Measurements from ENCODE around the gene EXOC4.
A peak's percentile ranks its signal among the peaks of the same experiment; 100 is the strongest.

Gene EXOC4

DNA sequence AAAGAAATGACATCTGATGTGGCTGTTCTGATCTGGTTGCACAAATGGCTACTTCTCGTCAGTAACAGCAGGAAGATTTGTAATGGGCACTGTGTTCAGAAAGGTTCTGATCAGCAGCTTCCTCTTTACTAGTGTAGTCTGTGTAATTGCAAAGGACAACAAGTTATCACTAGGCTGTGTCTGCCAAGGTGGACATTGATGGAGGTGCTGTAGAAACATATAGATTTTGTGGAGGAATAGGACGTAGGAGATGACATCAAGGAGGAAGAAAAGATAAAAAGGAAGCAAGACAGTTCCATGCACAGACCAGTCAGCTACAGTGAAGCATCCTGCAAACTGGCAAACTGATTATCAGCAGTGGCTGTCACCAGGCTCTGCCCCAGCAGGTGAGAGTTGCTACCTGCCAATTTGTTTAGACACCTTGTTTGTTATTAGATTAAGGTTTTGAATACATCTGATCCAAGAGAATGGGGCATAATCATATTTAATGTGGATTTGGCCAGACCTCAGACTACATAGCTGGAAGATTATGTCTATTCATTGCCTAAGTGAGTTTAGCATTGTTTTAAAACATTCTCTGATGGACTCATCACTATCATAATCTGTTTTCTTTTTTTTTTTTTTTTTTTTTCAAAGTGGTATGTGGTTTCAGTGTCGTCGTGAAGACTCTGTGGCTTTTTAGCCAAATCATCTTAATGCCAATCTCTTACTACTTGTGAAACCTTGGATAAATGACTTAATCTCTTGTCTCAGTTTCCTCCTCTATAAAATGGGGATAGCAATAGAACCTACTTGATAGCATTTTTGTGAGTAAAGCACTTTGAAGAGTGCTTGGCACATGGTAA is 456.4 kb downstream of the EXOC4 start:
- peak; percentile 10 for DNase-seq (ENCODE audit: low read depth)

DNA sequence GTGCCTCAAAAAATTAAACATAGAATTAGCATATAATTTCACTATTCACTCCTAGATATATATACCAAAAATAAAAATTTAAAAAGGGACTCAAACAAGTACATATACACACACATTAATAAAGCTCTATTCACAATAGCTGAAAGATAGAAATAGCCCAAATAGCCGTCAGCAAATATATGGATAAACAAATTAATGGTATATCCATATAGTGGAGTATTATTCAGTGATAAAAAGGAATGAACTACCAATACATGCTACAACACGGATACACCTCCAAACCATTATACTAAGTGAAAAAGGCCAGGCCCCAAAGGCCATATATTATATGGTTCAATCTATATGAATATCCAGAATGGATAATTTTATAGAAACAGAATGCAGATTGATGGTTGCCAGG is 459.7 kb downstream of the EXOC4 start:
- no peak for DNase-seq (ENCODE audit: low read depth)

DNA sequence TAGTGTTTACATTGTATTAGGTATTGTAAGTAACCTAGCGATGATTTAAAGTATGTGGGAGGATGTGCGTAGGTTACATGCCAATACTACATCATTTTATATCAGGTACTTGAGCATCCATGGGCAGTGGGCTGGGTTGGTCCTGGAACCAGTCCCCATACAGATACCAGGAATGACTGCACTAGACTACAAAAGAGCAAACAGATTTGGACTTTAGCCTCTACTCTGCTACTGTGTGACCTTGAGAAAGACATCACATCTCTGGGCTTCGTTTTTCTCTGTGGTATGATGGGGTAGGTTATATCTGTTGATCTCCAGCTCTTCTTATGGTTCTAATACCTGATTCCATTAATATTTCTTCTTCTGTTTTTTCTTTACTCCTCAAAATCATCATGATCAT is 461.8 kb downstream of the EXOC4 start:
- DNase-seq (ENCODE audit: low read depth) = no peak

DNA sequence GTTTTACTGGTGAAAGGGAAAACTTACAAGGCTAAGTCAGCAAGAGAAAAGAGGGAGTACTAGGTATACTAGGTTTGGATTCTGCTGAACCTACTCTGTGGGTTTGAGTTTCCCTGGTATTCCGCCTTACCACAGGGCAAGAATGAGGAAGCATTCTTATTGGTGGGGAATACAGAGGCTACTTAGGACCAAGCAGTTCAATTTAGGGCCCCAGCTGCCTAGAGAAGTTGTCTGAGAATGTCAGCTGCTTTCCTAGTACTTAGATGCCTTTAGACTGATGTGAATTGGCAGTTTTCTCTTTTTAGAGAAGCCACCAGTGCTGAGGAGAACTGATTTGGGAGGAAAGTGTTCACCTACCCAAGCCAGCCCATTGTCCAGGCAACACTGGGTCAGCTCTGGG is 465.3 kb downstream of the EXOC4 start:
- no peak for DNase-seq (ENCODE audit: low read depth)

DNA sequence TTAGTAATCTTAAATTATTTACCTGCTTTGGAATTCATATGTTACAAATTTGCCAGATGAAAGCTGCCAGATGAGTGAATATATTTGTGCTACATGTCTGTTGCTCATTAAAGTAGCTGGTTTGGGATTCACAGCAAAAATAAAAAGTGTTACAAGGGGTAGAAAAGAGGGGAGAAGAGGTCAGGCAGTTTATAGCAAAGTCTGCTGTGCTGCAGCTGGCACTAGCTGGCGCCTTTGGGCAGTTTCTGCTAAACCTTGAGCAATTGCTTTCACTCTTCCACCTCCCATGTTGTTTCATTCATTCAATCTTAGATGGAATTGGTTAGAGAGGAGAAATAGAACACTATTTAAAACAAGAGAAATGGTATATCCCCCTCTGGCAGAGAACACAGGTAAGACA is 470.2 kb downstream of the EXOC4 start:
- DNase-seq (ENCODE audit: low read depth) = no peak

DNA sequence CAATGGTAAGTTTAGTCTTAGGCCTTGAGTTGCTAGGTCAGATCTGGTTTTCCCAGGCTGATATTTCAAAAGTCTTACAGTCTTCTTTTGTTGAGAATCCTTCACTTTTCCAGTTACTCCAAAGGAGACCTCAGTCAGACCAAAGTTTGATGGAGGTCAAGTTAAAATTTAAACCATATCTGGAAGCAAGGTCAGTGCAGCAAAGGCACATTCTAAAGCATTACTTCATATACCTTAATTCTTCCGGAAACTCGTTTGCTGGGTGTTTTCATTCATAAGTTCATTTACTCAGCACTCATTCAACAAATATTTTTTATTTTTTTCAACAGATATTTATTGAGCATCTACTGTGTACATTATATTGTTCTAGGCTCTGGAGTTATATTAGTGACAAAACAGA is 471.3 kb downstream of the EXOC4 start:
- DNase-seq (ENCODE audit: low read depth) = no peak

DNA sequence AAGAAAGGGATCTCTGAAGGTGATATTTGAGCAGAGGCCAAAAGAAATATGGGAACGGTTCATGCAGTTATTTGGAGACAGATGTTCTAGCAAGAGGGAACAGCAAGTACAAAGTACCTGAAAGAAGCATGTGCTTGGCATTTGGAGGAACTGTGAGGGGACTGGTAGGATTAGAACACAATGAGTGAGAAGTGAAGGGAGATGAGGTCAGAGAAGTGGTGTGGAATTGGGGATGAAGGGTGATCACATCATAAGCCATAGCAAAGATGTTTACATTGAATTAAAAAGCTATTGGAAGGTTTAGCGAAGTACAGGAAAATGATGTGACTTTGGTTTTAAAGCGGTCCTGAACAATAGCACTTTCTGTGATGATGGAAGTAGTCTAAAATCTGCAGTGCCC is 471.8 kb downstream of the EXOC4 start:
- DNase-seq (ENCODE audit: low read depth) = no peak

DNA sequence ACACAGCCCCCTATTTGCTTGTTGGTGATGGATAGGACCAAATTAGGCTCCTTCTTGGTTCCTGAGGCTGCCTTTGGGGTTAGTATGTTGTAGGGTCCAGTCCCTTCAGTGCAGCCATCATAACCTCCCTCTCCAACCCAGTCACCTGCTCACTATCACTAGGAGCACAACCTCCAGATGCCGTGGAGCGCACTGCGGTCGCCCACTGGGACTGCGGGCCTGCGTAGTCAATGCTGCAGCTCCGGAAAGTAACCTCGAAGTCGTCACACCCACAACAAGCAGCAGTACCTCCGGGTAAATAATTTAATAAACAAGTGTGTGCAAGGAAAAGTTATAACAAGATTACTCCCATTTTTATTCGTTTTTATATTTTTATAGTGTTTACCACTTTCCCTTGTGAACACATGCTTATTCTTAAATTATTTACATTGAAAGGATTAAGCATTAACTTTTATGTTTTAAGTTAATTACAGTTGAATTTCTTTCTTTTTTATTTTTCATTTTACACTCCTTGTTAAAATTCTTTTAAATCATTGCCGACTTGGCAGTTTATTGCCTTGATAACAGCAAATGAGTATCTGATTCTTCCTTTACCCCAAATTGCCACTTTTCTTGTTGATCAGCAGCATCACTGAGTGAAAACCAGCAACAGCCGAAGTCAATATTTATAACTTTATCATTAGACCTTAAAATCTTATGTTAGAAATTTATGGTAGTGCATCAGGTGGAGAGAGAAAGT is 474.8 kb downstream of the EXOC4 start:
- no peak for DNase-seq (ENCODE audit: low read depth)

DNA sequence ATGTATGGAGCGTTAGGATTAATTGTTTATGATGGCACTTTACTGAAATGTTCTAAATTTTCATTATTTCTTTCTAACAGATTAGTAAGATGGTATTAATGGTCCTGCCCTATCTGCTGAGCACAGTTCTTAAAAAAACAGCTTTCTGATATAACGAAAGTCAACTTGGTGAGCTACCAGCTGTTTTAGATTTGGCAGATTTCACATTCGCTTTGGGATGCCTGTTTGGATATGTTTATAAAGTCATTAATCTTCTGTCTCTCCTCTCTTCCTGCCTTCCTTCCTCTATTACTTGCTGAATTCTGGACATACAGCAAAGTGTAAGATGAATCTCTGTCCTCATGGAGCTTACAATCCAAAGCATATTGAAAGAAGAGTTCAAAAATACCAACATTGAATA is 477.5 kb downstream of the EXOC4 start:
- DNase-seq (ENCODE audit: low read depth) = peak; percentile 10

DNA sequence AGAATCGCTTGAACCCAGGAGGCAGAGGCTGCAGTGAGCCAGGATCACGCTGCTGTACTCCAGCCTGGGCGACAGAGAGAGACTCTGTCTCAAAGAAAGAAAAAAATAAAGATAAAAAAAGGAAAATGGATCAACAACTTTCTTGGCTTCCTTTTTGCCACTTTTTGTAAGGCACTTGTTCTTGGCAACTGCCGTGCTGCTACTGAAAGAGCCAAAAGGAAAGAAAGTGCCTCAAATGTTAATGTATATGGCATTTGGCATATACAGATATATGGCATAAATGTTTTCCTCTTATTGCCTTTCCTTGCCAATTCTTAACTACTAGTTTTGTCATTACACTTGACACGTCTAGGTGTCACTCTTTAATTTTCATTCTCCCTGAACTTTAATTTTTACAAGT is 480.5 kb downstream of the EXOC4 start:
- DNase-seq (ENCODE audit: low read depth) = no peak

DNA sequence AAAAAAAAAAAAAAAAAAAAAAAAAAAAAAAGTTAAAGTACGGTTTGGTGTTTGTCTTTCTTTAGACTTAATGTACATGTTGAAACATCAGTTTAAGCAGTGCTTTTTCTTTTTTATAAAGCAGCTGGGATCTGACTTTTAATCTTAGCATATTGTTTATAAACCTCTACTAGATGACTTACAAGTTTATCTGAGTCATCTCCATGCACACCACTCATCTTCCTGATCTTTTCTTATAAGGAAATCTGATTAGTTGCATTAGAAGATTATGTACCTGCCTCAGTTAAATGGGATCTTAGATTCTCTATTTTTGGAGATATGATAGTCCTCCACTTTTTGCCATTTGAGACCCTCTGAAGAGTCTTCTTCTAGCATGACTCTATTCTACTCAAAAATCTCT is 482.3 kb downstream of the EXOC4 start:
- DNase-seq (ENCODE audit: low read depth) = no peak

DNA sequence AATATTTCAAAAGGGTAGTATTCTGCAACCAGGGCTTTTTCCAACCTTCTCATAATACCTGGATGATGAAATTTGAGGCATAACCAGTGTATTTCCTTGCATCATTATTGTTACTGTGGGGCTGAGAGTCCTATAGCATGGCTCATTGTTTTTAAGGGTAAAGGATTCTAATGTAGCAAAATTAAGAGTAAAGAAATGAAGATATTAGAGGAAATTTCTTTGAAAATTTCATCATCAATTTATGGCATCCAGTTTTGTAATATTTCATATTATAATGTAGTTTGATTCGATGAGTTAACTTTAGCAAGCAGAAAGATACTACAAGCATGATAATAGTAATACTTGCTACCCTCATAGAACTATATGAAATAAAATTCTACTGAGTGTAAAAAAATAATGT is 486.9 kb downstream of the EXOC4 start:
- DNase-seq (ENCODE audit: low read depth) = no peak

DNA sequence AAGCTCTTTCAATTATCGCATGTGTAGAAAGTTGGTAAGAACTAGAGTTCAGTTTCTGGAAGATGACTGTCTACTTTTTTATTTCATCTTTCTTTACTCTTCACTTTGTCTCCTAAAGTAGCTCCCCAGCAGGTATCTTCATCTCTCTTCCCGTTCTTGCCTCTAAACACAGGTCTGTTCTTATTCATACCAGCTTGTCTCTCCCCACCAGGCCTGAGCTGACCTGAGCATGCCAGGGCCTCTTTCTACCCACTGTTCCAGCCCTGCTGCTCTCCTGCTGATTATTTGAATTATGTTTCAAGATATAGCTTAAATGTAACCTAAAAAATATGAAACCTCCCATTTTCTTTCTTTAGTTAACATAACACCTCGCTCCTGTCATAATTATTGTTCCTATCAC is 488.2 kb downstream of the EXOC4 start:
- no peak for DNase-seq (ENCODE audit: low read depth)

DNA sequence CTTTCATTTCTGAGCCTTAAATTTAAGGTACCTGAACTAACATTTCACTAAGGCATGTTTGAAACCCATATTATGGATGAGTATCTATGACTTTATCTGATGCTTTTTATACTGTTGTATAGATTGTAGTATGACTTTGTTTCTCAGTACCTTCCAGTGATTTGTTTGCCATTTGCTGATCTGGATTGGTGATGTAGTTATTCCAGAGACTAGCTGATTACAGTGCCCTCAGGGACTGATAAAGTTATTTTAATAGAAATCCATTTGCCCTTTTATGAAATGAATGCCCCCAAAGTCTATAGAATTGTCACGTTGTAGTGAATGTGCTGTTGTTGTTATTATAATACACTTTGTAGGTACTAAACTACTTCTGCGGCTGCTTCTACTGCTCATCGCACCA is 488.8 kb downstream of the EXOC4 start:
- DNase-seq (ENCODE audit: low read depth) = no peak

DNA sequence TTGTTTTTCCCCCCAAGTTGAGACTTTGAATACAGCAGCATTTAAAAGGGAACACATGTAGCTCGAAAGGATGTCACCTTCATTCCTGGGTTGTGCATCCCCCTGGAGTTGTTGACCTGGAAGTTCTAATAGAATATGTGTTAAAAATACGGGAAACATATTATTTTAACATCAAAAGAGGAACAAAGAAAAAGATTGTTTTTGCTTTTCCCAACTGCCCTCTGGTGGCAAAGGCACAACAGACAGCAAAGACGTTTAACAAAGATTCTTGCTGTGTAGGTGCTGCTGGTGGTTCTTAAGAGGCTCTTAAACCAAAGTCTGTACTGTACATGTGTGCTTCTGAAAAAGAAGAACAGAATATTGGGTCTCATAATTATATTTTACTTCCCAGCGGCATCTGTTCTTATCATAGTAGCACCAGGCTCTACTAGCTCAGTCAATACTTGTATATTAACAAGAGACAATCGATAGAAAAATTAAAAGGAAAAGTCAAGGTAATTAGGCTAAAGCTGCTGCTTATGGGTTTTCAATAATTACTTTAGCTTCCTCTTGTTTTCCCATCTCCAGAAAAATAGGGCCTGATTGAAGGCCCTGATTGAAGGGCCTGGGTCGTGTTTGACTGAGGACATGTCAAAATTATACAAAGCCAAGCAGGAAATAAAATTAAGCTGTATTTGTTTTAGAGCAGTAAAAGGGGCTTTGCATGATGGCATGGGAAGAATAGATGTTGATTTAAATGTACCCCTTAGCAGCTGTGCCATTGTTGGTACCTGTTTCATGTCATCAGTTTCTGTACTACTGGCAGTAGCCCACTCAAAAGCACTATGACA is 490.0 kb downstream of the EXOC4 start:
- no peak for DNase-seq (ENCODE audit: low read depth)

DNA sequence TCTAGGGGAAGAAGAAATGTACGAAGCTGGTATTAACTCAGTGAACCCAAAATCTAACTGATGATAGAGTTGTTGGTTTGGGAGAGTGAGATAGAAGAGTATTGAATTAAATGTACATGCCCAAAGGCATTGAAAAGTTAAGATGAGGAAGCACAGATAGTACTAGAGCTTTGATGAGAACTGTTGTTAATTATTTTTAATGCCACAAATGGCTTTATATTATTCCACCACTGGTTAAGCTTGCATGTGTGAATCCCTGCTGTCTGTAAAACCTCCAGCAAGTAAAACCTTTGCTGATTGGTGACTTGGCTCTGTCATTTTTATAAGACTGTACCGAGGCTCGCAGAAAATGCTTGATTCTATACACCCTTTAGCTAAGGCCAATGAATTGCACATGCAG is 491.6 kb downstream of the EXOC4 start:
- no peak for DNase-seq (ENCODE audit: low read depth)

DNA sequence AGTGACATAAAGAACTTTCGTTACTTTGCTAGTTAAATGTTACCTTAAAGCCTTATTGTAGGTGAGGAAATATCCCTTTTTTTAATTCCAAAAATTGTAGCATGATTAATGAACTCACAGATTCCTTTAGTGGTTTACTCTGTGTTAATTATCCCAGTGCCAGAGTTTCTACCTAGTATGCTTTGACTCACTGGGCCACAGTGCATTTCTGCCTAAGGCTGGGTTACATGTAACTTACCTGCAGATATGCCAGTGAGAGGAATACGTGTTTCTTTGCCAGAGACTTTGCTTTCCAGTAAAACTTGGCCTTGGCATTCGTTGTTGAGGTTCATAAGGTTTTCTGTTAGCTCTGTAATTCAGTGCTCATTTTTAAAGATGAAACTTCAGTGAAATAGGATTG is 493.4 kb downstream of the EXOC4 start:
- no peak for DNase-seq (ENCODE audit: low read depth)

DNA sequence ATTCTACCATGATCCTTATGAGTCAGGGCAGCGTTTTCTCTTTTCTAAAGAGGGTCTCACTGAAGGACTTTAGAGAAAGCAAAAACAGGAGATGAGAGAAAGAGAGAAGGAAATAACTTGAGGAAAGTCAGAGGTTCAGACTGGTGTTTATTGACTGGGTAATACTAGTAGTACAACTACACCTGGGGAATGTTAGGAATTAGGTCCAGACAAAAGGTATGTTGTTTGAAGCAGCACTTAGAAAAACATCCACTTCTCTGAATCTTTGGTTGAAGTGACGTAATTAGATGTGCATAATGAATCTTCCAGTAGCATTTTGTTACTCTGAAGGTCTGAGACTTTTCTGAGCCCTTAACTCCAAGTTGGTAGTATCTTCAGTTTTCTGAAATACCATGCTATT is 494.0 kb downstream of the EXOC4 start:
- no peak for DNase-seq (ENCODE audit: low read depth)

DNA sequence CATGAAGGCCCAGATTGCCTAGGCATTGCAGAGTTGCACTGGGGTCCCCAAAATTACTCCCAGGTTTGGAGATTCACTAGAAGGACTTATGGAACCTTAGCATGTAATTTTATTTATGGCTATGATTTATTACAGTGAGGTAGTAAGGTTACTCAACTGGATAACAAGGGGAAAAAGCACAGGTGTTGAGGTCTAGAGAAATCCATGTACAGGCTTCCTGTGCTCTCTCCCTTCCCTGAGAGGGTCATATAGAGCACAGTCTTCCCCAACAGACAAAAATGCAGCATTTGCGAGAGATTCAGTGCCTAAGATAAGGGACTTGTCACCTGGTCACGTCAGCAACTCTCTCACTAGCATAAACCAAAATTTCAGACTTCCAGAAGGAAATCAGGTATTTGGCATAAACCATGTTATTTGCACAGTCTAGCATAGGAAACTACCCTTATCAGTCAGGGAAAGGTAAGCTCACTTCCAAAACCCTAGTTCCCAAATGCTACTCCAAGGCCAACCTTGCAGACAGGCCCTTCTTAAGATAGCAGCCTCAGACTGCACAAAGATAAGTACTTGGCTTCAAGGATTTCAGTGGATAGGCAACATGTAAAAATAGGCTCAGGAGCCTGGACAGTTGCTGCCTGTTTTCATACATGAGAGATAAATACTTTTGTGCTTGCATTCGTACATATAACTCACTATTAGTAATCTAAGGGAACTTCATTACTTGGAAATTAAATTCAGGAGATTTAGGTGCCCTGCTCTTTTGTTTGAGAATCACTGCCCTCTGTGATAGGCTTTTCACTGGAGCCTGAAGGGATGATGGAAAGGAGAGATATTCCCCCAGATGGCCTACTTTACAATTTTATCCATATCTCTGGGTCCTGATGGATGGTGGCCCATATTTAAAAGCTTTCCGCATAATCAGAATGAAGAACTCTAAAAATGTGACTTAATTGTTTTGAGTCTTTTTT is 495.8 kb downstream of the EXOC4 start:
- DNase-seq (ENCODE audit: low read depth) = no peak

DNA sequence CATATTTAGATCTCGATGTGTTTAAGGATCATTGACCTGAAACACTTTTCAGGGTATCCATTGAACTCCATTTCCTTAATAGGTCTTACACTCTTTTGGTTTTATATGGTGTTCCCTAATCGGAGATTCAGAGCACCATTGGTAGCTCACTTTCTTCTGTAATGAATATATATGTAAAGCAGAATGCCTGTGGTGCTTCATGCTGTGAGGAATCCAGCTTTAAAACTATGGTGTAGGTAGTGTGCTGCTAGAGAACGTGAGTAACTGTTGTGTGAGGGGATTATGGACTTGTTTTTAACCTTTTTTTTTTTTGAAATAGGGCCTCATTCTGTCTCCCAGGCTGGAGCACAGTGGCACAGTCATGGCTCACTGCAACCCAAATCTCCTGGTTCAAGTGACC is 497.4 kb downstream of the EXOC4 start:
- DNase-seq (ENCODE audit: low read depth) = no peak

DNA sequence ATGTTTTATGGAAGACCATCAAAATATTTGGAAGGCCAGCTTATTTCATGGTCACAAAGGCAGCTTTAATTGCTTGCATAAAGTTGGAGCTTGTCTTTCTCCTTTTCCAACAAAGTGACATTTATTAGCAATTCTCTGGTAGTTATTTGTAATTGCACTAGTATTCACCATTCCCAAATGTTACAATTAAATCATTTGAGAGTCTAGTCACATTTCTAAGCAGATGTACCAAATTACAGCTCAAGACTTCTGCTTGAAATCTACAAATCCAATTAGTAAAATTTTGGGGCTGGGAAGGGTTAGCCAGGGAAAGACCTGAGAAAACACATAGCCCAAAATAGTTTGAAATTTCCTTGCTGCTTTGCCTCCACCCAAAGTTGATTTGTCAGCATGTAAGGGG is 498.2 kb downstream of the EXOC4 start:
- no peak for DNase-seq (ENCODE audit: low read depth)

DNA sequence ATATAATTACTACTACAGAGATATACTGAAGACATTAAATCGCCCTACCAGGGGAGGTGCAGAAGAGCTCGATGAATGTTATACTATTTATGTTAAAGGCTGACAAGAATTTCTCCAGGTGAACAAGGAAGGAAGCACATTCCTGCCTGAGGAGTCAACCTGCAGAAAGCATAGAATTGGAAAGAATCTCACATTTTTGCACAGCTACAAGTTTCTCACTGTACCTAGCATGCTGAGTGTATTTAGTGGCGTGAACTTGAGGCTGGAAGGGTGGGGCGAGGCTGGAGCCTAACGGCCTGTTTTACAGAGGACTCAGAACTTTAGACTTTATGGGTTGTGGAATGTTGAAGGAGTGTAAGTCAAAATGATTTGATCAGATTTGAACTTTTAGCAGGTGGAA is 500.6 kb downstream of the EXOC4 start:
- no peak for DNase-seq (ENCODE audit: low read depth)
